Activated CD8-positive, alpha-beta memory T cell treated with anti-CD3 and anti-CD28 coated beads for 4 hours (primary cell): Measurements from ENCODE around the gene FAM120C.

ENCODE experiments used
- DNase-seq, 2 donors: peaks; one replicate each; pipeline ENCODE4 v3.0.0-alpha.2; 2020; ENCODE audit warnings: low read depth in 2 of 2

The FAM120C gene, protein sequence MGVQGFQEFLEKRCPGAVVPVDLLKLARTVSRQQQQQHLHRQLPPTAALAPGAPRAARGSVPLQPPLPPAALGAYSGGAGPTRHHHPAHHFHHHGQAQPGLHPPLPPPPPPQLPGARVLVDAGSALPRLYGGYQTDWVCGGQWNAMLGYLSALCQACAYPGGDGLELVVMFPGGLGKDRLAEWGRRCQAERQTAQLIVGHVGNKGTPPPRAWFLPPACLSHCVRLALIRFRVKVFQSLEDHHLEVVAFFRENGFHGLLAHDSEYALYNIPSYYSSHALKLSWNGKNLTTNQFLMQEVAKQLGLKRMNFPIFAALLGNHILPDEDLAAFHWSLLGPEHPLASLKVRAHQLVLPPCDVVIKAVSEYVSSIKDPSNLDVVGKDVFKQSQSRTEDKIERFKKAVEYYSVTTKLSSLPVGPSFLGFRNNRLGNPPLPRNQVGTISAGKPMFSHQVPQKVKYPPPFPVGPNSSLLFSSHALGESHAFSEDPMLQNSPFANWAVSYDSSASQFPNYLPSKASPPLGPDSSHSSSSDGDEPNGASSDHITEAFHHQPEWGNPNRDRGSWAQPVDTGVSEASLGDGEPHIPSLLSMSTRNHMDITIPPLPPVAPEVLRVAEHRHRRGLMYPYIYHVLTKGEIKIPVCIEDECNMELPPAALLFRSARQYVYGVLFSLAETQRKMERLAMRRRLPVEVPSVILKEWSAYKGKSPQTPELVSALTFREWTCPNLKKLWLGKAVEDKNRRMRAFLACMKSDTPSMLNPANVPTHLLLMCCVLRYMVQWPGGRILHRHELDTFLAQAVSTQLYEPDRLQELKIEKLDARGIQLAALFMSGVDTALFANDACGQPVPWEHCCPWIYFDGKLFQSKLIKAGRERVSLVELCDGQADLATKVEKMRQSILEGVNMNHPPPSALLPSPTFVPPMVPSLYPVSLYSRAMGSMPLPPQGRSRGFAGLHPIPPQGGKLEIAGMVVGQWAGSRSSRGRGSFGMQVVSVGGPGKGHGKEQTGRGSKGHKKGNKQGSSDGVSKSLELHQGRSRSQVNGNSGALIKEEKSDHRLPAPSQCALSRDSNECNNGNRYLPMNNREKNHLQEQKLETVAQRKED

DNA sequence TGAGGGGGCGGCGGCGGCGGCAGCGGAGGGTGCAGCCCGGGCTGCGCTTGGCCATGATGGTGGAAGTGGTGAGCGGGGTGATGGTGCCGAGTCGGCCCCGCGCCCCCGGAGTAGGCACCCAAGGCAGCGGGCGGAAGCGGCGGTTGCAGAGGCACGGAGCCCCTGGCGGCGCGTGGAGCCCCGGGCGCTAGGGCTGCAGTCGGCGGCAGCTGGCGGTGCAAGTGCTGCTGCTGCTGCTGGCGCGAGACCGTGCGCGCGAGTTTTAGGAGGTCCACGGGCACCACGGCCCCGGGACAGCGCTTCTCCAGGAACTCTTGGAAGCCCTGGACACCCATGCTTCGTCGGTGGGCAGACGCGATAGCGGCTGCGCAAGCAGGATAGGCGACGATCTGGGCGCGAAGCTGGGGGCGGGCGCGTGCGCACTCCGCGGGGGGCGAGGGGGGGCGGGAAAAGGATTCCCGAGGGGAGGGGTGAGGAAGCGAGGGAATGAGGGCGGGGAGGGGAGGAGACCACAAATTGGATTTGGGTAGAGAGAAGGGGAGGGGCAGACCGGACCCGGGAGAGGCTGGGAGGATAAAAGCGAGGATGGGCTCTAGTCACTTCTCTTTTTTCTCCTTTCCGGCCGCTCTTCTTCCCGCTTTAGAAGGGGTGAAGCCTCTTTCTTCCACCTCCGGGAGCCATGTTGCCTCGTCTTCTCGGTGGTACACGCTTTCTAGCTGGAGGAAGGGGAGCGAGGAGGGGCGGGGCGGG, at the start of gene FAM120C:
FAM120C (minus strand) TSS at position 391 of the 750 bp plus-strand sequence; CDS start at position 335, 56 bp downstream.
- peak; percentile 40 to 42 for DNase-seq

GRCh38 chrX:54230435-54231148, 47.5 kb upstream of the FAM120C start:
- DNase-seq, result no peak

DNA sequence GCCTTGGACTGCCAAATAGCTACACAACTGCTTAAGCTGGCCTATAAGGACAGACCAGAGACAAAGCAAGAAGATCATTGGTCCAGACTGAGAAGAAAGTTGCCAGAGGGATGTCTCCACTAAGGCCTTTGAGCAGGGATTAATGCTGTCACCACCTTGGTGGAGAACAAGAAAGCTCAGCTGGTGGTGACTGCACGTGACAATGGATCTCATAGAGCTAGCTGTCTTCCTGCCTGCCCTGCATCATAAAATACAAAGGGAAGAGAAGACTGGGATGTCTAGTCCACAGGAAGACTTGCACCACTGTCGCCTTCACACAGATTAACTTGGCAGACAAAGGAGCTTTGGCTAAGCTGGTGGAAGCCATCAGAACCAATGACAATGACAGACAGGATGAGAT, 40.5 kb upstream of the FAM120C start:
- DNase-seq, result no peak

- DNase-seq, result no peak
Measured at GRCh38 chrX:54213603-54214002, 30.5 kb upstream of the FAM120C start.

DNA sequence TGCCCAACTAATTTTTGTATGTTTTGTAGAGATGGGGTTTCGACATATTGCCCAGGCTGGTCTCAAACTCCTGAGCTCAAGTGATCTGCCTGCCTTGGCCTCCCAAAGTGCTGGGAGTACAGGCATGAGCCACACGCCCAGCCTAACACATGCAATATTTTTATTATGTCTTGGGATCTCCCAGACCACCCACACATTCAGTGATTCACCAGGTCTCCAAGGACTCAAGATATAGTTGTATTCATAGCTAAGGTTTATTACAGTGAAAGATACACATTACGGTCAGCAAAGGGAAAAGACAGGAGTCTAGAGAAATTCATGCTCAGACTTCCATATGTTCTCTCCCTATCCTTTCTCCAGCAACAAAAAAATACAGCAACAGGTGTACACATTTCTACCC, 25.5 kb upstream of the FAM120C start:
- no peak for DNase-seq

DNA sequence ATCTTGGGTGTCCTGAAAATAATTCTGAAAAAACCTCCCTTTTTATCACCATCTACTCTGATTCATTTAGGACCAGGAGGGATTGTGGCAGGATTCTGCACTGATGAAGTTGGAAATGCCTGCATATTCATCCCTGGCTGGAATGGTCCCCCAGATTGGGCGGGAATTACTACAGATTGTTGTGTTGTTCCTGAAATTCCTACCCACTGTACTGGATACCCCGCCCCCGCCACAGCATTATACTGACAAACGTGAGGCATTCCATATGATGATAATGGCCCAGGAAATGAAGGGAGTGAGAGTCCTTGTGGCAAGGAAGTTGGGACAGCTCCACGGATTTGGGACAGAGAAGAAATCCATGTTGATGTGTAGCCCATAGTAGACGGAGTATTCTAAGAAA, 15.2 kb upstream of the FAM120C start:
- no peak for DNase-seq

DNA sequence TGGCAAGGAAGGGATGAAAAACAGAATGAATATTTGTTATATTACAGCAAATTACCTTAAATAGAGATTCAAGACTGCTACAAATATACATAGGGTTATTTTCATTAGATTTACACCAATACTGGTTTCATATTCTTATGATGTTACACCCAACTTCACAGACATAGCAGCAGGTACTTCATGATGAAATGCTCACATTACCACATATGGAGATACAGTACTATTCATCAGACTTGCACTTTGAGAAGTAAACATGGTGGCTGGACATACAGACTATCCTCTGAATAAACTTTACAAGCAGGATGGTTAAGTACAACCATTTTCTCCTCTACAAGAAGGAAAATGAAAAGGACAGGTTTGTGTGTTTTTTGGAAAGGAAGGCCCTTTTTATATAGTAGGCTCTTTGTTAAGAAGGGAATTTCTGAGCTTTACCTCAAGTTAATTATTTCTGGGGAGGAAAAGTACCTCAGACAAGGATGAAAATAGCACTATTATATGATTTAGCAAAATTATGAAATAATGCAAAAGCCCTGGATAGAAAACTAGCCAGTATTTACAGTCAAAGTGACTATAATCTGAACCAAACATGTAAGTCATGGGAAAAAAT, 12.0 kb upstream of the FAM120C start:
- DNase-seq, result no peak

GRCh38 chrX:54193085-54193821, 10.2 kb upstream of the FAM120C start:
- DNase-seq, result no peak

DNA sequence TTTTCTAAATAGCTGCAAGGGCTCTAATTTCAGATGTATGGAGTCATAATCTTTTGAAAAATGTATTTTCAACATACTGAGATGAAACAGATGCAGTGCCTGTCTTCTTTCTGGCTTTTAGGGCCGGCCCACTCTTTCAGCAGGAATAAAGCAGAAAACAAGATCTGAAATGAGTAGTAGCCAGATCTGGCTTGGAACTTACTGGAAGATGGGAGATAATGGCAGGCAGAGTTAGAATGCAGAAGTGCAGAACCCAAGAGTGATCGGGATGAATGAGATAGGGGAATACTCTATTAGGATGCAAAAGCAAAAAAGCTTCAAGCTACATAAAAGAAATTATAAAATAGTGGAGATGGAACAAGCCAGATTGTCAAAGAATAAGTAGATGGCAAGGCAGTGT, 1.4 kb upstream of the FAM120C start:
- no peak for DNase-seq

DNA sequence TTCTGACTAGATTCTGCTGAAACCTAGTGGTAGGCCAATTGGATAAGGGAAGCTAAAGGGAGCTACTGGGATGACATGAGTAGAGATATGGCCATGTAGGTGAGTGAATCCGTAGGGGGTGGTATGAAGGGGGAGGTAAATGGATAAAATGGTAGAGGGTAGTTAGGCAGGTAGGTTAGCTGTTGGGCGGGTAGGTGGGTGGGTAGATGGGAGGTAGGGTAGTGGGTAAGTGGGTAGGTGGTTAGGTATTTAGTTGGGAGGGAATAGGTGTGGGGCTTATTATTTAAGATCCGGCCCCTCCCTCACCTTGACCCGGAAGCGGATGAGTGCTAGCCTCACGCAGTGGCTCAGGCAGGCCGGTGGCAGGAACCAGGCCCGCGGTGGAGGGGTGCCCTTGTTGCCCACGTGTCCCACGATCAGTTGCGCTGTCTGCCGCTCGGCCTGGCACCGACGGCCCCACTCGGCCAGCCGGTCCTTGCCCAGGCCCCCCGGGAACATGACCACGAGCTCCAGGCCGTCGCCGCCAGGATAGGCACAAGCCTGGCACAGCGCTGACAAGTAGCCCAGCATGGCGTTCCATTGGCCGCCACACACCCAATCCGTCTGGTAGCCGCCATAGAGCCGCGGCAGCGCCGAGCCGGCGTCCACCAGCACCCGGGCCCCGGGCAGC, 725 bp downstream of the FAM120C start:
- peak; percentile 33 to 43 for DNase-seq

- DNase-seq, result no peak
Measured at GRCh38 chrX:54181202-54181953, 1.7 kb downstream of the FAM120C start.

- no peak for DNase-seq
Measured at GRCh38 chrX:54180403-54180802, 2.7 kb downstream of the FAM120C start.

DNA sequence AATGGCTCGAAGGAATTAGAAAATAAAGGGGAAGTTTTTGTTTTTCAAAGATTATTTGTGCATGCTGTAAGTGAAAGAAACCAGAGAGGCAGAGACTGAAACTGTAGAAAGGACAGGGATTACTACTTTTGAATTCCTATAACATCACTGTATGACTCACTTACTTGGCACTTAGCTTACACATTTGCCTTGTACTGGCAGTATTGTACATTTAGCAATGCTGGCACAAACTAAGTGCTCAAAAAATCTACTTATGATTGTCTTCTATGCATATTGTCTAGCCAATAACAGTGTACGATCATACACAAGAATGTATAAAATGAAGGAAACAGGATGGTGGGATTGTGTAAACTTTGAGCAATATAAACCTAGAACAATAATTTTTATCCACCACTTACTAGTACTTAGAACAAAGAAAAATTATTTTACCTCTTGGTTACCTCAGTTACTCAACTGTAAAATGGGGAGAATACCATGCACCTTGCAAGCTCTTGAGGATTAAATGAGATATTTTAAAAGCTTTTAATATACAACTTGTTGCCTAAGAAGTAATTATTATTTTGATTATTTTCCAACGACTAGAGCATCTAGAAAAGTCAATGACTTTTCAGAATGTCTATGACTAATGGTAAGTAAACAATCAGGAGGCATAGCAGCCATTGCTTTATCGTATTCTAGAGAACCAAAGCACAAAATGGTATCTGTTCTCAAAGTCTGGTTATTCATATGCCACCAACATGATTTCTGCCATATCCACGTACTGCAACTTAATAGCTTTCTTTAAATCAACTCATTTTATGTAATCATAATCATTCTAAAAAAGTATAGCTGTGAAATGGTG, 4.7 kb downstream of the FAM120C start:
- no peak for DNase-seq

DNA sequence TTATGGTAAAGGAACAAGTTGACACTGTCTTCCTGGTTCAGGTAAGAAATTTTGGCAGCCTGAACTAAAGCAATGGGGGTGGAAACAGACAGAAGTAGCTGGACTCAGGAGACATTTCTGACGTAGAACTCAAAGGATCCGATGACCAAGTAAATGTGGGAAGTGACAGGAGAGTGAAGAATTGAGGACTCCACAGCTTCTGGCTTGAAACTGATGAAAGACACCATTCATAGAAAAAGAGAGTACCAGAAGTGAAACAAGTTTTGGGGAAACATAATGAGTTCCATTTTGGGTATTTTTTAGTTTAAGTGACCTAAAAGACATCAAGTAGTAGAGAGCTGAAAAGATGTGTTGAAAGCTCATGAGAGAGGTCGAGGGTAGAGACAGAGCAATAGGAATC, 5.7 kb downstream of the FAM120C start:
- no peak for DNase-seq

DNA sequence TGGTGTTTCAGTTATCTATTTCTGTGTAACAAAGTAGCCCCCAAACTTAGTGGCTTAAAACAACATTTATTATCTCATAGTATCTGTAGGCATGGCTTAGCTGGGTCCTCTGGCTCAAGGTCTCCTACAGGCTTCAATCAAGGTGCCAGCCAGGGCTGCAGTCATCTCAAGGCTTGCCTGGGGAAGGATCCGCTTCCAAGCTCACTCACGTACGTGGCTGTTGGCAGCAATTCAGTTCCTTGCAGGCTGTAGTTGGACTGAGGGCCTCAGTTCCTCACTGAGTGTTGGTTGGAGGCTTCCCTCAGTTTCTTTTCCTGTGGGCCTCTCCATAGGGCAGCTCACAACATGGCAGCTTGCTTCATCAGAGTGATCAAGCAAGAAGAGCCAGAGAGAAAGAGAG, 9.3 kb downstream of the FAM120C start:
- DNase-seq, result no peak

DNA sequence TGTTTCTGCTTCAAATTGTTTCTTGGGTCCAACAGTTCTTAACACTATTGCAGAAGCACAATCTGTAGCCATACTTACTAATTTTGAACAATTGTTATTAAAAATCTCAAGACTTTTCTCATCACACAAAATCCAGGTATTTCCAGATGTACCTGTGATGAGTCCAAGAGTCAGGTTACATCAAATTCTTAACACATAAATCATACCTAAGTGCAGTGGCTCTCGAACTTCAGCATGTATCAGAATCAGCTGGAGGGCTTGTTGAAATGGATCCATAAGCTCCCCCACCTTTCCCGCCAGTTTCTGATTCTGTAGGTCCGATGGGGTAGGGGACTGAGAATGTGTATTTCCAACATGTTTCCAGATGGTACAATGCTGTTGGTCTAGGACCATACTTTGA, 10.6 kb downstream of the FAM120C start:
- DNase-seq, result no peak

GRCh38 chrX:54171527-54172250, 11.4 kb downstream of the FAM120C start:
- DNase-seq, result no peak
